GM18511 (cell line): Measurements from ENCODE around the gene C4B.

Experiments used
- ATAC-seq: cut with Tn5 transposase; IDR thresholded peaks from one replicate; pipeline ENCODE4 v1.9.1; 2021; ENCODE audit warnings: mild to moderate bottlenecking, moderate library complexity; ENCODE audit not compliant: unreplicated experiment

C4B gene

DNA sequence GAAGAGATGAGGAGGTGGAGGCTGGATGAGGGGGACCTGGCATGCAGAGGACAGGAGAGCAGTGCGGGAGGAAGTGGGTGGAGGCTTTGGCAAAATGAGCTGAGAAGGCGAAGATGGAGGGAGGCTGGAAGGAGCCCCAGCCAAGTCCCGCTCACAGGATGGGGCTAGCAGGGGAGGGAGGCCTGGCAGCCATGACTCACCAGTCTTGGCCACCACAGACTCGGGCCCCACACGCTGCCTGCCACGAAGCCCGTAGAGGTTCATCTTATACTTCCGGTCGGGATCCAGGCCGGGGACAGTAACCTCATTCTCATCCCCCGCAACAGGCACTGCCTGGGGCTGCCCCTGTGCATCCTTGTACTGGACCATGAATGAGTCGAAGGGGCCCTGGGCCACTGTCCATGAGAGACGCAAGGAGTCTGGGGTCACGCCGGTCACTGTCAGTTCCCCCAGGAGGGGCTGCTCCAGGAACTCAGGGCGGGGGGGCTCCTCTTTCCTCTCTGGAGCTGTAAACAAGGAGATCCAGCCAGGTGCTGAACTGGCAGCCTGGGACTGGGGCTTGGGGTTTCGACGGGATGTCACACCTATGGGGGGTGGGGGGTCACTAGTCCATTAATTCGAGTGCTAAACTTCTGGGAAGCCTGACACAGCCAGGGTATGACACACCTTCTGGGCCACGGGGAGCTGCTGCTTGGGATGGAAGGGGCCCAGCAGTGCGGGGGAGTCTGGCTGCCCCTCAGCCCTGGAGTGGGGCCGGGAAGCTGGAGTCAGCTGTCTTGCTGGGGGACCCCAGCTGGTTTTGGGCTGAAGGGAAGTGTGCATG is 66.8 kb downstream of the C4B start:
- ATAC-seq = no peak

DNA sequence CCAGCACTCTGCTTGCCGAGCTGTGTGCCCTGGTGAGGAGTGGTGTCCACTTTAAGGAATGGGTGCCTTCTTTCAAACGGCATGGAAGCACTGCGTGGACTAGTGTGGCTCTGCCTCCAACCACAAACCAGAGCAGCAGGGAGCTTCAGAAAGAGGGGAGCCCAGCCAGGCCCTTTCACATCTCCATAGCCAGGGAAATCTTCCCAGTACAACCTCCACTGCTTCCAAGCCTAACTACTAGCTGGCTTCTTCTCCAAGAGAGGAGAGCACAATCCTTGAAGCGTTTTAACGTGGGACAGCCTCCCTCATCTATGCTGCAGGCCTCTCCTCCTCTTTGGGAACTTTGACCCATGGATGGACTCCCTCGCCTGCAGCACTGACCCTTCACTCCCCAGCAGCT is 67.9 kb downstream of the C4B start:
- no peak for ATAC-seq

DNA sequence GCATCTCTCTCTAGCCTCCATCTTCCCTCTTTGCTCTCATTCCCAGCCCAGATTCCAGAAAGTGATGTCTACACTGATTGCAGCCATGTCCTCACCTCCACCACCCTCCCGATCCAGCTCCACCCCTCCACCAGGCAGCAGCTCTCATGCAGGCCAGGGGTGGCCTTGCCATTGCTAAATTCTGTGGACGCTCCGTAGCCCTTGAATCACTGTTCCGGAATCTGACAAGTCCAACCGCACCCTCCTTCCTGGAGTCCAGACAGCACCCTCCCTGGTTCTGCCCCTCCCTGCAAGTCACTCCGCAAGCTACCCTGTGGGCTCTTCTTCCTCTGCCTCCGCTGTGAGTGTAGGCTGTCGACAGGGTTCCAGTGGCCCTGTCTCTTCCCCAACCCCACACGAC is 68.3 kb downstream of the C4B start:
- no peak for ATAC-seq

DNA sequence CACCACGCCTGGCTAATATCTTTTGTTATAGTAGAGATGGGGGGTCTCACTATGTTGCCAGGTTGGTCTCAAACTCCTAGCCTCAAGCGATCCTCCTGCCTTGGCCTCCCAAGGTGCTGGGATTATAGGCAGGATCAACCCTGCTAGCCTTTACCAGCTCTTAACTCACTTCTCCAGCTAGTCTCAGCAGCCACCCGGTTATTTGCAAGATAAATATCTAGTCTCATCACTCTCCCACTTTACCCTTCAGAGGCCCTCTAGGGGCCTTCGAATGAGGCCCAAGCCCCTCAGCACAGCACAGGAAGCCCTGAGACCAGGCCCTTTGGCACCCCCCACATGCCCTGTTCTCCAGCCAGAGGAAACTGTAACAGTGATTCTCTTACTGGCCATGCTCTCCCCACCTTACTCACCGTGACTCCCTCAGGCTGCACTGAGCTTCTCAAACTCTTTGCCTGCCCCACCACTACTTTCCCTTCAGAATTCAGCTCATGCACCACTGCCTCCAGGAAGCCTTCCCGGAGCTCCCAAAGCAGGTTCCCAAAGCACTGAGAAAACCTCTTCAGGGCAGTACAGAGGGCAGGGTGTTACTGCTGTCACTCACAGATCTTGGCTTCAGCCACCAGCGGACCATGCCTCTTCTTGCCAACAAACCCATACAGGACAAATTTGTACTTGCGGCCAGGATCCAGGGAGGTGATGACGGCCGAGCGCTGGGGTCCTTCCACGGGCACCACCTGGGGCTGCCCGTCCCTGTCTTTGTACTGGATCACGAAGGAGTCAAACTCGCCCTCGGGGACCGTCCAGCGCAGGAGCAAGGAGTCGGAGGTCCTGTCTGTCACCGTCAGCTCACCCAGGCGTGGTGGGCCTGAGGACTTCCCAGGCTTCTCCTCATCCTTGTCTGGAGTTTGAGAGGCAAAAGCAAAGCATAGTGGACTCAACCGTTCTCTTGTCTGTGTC is 69.5 kb downstream of the C4B start:
- ATAC-seq = no peak

DNA sequence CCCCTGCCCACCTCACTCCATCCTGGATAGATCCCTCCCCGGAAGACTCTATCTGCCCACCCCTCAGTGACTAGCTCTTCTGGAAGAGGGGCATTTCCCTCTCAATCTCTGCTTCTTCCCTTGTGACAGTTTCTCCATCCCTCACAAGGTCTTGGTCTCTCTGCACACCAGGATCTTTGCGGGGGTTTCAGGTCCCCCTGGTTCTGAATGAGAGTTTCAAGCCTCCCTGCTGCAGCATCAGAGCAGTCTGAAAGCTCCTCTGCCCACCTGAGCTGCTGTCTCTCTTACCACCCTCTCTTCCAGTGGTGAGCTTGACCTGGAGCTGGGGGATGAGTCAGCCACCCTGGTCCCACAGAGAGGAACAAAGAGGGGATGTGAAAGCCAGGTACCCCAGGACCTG is 70.2 kb downstream of the C4B start:
- ATAC-seq = no peak
